ENCODE data around the gene CDYL2.

The CDYL2 gene

DNA sequence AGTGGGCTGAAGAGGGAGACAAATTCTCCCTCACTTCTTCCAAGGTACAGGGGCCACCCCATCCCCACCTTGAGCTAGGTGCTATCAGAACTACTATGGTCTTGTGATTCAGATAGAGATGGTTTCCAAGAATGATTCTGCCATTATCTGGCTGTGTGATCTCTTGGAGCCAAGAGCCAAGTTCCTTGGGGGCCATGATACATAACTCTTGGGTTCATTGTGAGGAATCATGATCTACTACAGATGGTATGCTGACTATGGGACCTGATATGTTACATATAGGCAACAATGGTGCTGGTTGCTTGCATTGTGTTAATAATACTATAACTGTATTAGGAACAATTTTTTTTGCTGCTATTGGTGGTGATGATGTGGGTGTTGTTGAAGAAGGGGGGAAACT, 217.9 kb downstream of the CDYL2 start:
- DNase-seq = no peak

GRCh38 chr16:80585764-80586163, 218.6 kb downstream of the CDYL2 start:
- peak in 1 of 5 experiments; percentile 92 for DNase-seq

DNA sequence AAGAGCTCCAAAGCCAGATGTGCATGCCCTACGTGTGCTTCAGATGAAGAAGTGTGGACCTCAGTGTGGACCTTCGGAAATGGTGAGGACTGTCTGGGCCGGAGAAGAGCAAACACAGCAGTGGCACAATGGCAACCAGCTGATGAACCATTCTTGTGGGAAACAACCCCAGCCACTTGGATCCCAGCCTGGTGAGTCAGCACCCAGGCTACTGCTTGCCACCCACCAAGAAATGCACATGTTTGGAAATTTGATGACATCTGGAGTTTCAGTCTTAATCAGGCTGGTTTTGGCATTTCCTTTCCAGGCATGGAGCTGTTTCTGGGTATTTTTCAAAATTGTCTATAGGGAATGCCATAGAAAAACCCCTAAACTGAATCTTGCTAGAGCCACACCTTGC, 220.9 kb downstream of the CDYL2 start:
- peak in 2 of 5 experiments; percentile 24 to 70 for DNase-seq

- peak in 4 of 5 experiments; percentile 31 to 99 (median 42) for DNase-seq
These were observed 224.1 kb downstream of the CDYL2 start for GRCh38 chr16:80580109-80580832.

- DNase-seq = no peak
These were observed 226.7 kb downstream of the CDYL2 start for GRCh38 chr16:80577485-80578280.

DNA sequence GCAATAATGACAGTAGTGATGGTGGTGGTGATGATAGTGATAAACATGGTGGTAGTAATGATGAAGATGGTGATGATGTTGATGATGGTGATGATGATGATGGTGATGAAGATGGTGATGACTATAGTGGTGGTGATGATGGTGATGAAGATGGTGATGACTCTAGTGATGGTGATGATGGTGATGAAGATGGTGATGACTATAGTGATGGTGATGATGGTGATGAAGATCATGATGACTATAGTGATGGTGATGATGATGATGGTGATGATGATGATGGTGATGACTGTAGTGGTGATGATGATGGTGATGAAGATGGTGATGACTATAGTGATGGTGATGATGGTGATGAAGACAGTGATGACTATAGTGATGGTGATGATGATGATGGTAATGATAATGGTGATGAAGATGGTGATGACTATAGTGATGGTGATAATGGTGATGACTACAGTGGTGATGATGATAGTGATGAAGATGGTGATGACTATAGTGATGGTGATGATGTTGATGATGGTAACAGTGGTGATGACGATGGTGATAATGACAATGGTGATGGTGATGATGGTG, 228.0 kb downstream of the CDYL2 start:
- no peak for DNase-seq

- DNase-seq = no peak
These were observed 230.7 kb downstream of the CDYL2 start for GRCh38 chr16:80573700-80574120.

- peak in 1 of 5 experiments; percentile 86 for DNase-seq
These were observed 234.3 kb downstream of the CDYL2 start for GRCh38 chr16:80570106-80570478.

GRCh38 chr16:80569440-80570105, 234.8 kb downstream of the CDYL2 start:
- peak in 3 of 5 experiments; percentile 19 to 98 (median 65) for DNase-seq

DNA sequence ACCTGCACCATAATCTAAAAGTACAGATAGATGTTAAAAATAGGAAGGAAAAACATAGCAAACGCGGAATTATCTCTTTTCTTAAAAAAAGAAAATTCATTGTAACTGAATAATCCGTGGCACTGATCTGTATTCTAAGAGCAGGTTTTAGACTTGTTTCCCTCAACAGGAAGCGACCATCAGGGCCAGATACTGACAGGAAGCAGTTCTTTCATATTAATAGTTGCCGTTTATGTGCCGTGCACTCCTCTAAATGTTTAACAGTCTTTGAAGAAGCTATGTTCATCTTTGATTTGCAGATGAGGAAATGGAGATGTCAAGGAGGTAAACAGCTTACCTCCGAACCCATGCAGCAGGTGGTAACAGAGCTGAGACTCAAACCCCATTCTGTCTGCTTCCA, 240.0 kb downstream of the CDYL2 start:
- DNase-seq = peak in 1 of 5 experiments; percentile 67

DNA sequence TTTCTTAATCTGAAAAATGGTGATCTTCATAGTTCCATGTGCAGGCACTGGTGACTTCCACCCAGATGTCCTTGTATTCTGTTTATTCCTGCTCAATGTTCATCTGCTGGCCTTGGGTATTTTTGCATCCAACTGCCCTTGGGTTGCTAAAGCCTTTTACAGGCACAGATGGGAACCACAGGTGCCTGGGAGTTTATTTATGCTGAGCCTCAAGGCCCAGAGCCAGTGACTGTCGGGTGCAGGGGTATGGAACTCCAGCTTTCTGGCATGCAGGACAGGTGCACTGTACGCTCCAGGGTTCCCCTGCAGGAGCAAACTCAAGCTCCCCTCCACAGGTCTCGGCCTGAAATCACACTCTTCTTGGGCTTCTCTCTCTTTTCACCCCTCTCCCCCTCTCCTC, 241.3 kb downstream of the CDYL2 start:
- no peak for DNase-seq

DNA sequence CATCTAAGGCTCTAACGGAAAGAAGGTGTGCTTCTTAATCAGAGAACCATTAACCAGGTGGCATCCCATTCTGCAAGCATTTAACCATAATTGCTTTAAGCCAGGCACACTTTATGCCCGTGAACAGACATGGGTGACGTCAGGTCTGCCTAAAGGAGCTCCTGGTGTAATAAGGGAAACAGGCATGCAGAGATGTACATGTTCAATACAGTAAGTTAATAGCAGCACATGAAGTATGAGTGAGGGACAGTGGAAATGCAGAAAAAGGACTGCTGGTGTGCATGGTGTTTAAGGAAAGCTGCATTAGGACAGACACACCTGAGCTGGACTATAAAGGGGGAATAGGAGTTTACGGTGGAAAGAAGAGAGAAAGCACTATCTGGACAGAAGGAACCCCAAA, 245.0 kb downstream of the CDYL2 start:
- DNase-seq = no peak

DNA sequence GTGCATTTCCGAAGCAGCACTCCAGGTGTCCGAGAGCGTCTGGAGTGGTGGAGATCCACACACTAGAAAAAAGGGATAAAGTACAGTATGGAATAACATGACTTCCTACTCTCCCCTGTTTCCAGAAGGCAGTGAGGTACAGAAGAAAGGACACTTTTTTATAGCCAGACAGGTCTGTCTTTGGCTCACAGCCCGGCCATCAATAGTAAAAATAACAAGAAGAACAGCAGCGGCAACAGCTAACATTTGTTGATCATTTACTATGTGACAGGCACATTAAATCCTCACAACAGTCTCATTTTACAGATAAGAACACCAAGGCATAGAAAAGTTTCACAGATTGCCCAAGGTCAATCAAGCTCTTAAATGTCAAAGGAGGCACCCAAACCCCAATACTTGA, 247.4 kb downstream of the CDYL2 start:
- no peak for DNase-seq

GRCh38 chr16:80556481-80556880, 247.9 kb downstream of the CDYL2 start:
- DNase-seq = no peak

DNA sequence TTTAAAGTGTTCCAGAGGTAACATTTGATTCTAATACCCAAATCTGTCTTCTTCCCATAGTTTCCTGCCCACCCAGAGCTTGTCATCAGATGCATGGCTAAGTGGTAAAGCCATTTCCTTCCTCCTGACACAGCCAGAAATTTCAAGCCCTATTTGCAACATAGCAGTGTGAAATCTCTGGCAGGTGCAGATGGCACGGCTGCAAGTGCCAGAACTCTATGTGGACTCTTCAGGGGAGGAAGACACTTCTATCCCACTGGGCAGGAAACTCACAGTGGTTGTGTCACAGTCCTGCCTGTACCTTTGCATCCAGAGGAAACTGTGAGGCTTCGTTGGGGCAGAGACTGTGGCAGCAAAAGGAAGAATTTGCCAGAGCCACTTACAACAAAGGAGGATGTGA, 250.4 kb downstream of the CDYL2 start:
- peak in 1 of 5 experiments; percentile 24 for DNase-seq

- DNase-seq = no peak
These were observed 252.1 kb downstream of the CDYL2 start for GRCh38 chr16:80552277-80552676.
